Heart right ventricle (tissue), 16 donors: ENCODE results near the gene LINGO3. TPM values are rescaled to one million over a fixed set of nuclear protein-coding genes. Genes with fewer than 3 reads are reported as not detected.

Experiments used
- ATAC-seq, 8 donors: fragments of 200-7000 bp; cut with Tn5 transposase; one replicate each; pipeline ENCODE4 v1.9.1; 2020; ENCODE audit warnings: mild to moderate bottlenecking in 8 of 8, moderate library complexity in 8 of 8, moderate number of reproducible peaks in 1 of 8
- DNase-seq, 2 donors: peaks; one replicate each; pipeline ENCODE4 v3.0.0-alpha.2; 2020
- H3K27ac ChIP-seq, 10 donors: fragments of 200-600 bp; sonication (generic) in 2 of 10; one replicate each; pipeline versions ENCODE4 v1.5.0 to v1.8.0; 2020 to 2022; ENCODE audit warnings: mild to moderate bottlenecking in 3 of 10
- H3K27me3 ChIP-seq, 7 donors: fragments of 200-600 bp; one replicate each; pipeline ENCODE4 v1.8.0; 2021 to 2022; ENCODE audit warnings: mild to moderate bottlenecking in 2 of 7
- H3K36me3 ChIP-seq, 9 donors: fragments of 200-600 bp; sonication (generic) in 1 of 9; one replicate each; pipeline versions ENCODE4 v1.5.0 to v1.8.0; 2020 to 2022; ENCODE audit warnings: mild to moderate bottlenecking in 2 of 9
- H3K4me1 ChIP-seq, 9 donors: fragments of 200-600 bp; sonication (generic) in 1 of 9; one replicate each; pipeline versions ENCODE4 v1.5.0 to v1.8.0; 2020 to 2022; ENCODE audit warnings: mild to moderate bottlenecking in 4 of 9
- H3K4me3 ChIP-seq, 10 donors: fragments of 200-600 bp; sonication (generic) in 2 of 10; one replicate each; pipeline versions ENCODE4 v1.5.0 to v1.8.0; 2020 to 2022; ENCODE audit warnings: mild to moderate bottlenecking in 7 of 10, moderate library complexity in 2 of 10
- H3K9me3 ChIP-seq, 11 donors: fragments of 200-600 bp in 10 of 11; sonication (generic) in 2 of 11; one replicate each; pipeline versions ENCODE4 v1.5.0 to v1.8.0; 2013 to 2022; ENCODE audit warnings: mild to moderate bottlenecking in 2 of 11, control low read depth in 1 of 11, moderate library complexity in 1 of 11
- CTCF ChIP-seq, 9 donors: fragments of 200-600 bp; sonication (generic) in 2 of 9; IDR thresholded peaks; one replicate each; pipeline versions ENCODE4 v1.5.0 to v1.8.0; 2021 to 2022; ENCODE audit warnings: antibody characterized with exemption in 9 of 9, mild to moderate bottlenecking in 5 of 9, moderate library complexity in 1 of 9
- WGBS, 2 donors: extraction: QIAGEN DNeasy Blood & Tissue Kit; methylation state at CpG; one replicate each; pipeline ENCODE4 v1.1.7; 2013; ENCODE audit warnings: inconsistent platforms in 1 of 2; 5-methylcytosine and 5-hydroxymethylcytosine counted together
- intact Hi-C, 10 donors: fragments of 100-400 bp; cut with DNase I; formaldehyde crosslinking; loops; one replicate each; pipeline versions ENCODE4 v1.11.1 to v1.14.2; 2022
- polyA plus RNA-seq, 2 donors: library from polyadenylated mRNA; stranded (reverse); fragments of 200-250 nt; gene quantifications; one replicate each; pipeline ENCODE4 v1.2.3, GENCODE V29; 2013
- total RNA-seq, 10 donors: library from RNA; stranded (reverse); fragmentation: NEBNext Ultra II Directional in 3 of 10; extraction: Animal tissue kit (Norgen Biotek cat#: 25700) in 3 of 10; gene quantifications; one replicate each; pipeline versions ENCODE4 v1.2.1 to v1.2.4, GENCODE V29; 2021 to 2023
- donor health status: Arrhythmogenic right ventricular cardiomyopathy.
- donor health status: ischemic (EF 13 %, LVEDD 7.1; RV severe dilation, severe dysfunction).
- donor health status: healthy with polysubstance abuse.
- donor health status: DM: no; HTN: yes; CAD: no.
- donor health status: DM: no; HTN: no; CAD: no.
- donor health status: ischemic (EF 25% LVEDD 6.9; RV normal size, moderate dysfunction).
- donor health status: ischemic (EF 25% LVEDD 5.7; RV mildly dilated, moderate dysfunction).
- donor health status: healthy.
- donor health status: DM: yes; HTN: yes; CAD: no.
- donor health status: Ischemic cardiomyopathy.
- donor health status: ischemic (EF 35%, LVEDD 5.7; RV mildly dilated, moderate dysfunction).
- donor health status: nonischemic (EF 11% LVEDD 7.7; RV severe dilation, severe dysfunction).
- donor health status: DM: yes; HTN: yes; CAD: no.
- donor health status: PGD.
- donor health status: ischemic (EF 29% LVEDD 5.4; RV normal size, mild dysfunction).
- donor health status: nonischemic (EF 23%, LVEDD 6.1; RV moderate dilation, normal function).

The LINGO3 gene
- total and polyA plus RNA-seq, 12 donors: not detected

- H3K27me3 ChIP-seq: no peaks in the 10 kb centered on the region
- no peaks in the 10 kb centered on the region for H3K9me3 ChIP-seq
- WGBS, 2 donors: 50 to 58% methylated on average over 18 of the region's 18 CpGs
- ATAC-seq (peak in 5 of 8 donors; percentile 19 to 40 (median 35)), DNase-seq (peak; percentile 86 to 88)
- peaks cover 3 to 54% (median 16%) of the 10 kb centered on the region in 9 donors for H3K4me1 ChIP-seq
- peaks cover 0 to 5% (median 0%) of the 10 kb centered on the region in 9 donors for H3K36me3 ChIP-seq
- H3K27ac ChIP-seq: peak overlapping the region in 6 of 10 donors; percentile 19 to 77 (median 34)
- intact Hi-C loops: no loop called here
- H3K4me3 ChIP-seq: peak overlapping the region in 3 of 10 donors; percentile 4 to 26 (median 11)
- no peak for TF ChIP-seq CTCF (IDR thresholded peaks at IDR 0.05)
These were observed 41.6 kb downstream of the LINGO3 start for GRCh38 chr19:2266183-2266993.

DNA sequence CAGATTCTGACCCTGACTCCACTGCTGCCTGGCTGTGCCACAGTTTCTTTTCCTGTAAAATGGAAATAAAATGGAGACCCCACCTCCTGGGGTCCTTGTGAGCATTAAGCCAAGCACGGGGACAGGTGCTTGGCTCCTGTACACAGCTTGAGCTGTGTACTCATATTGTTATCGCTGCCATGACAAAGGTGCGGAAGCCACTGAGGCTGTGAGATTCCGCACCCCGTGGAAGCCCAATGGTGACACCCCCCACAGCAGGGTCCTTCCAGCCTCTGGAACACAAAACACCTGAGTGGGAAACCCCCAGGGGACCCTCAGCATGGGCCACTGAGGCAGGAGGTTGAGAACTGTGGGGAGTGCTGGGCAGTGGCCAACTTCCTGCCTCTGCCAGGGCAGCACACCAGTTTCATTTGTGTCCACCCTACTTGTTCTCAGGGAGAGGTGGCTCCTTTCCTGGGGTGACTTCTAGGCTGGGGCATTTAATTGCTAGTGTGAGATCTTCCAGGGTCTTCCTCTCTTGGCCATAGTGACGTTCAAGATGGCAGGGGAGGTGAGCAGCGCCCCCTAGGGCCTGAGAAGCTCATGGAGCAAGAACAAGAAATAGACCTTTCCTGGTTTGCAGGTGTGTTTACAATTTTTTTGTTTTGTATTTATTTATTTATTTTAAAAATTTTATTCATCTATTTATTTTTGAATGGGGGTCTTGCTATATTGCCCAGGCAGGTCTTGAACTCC lies 46.3 kb downstream of the LINGO3 start:
- Histone ChIP-seq H3K27ac (no peak overlapping the region), H3K9me3 (no peaks in the 10 kb centered on the region), H3K4me1 (peaks cover 0 to 27% (median 4%) of the 10 kb centered on the region in 9 donors), H3K36me3 (no peaks in the 10 kb centered on the region), H3K4me3 (no peak overlapping the region), H3K27me3 (no peaks in the 10 kb centered on the region)
- intact Hi-C loops: no loop called here
- ATAC-seq (no peak), DNase-seq (no peak)
- TF ChIP-seq CTCF (IDR thresholded peaks at IDR 0.05): peak; percentile 8 to 74 (median 57)
- WGBS, 2 donors: 67 to 69% methylated on average over 7 of the region's 7 CpGs

DNA sequence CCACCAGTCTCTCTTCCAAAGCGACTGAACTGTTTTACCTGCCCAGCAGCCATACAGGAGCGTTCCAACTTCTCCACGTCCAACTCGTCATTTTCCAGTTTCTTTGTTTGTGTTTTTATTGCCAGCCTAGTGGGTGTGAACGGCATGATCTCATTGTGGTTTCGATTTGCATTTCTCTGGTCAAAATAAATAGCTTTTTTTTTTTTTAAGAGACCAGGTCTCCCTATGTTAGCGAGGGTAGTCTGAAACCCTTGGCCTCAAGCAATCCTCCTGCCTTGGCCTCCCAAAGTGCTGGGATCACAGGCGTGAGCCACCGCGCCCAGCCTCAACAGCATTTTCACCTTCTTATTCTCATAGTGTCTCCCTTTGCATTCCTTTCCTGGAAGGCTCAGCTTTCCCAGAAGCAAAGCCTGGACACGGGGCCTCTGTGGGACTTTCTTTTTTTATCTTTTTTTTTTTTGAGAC lies 47.6 kb downstream of the LINGO3 start:
- ATAC-seq (no peak), DNase-seq (no peak)
- no peak overlapping the region for H3K4me3 ChIP-seq
- H3K27ac ChIP-seq: peak overlapping the region in 1 of 10 donors; percentile 42
- 73 to 78% methylated on average over 11 of the region's 11 CpGs for WGBS, 2 donors
- TF ChIP-seq CTCF (IDR thresholded peaks at IDR 0.05): no peak
- H3K36me3 ChIP-seq: no peaks in the 10 kb centered on the region
- intact Hi-C loops: no loop called here
- H3K9me3 ChIP-seq: no peaks in the 10 kb centered on the region
- H3K27me3 ChIP-seq: no peaks in the 10 kb centered on the region
- peaks cover 0 to 17% (median 0%) of the 10 kb centered on the region in 9 donors for H3K4me1 ChIP-seq

GRCh38 chr19:2259336-2259735 lies 48.6 kb downstream of the LINGO3 start:
- ATAC-seq (no peak), DNase-seq (no peak)
- 87 to 93% methylated on average over 5 of the region's 5 CpGs for WGBS, 2 donors
- H3K27me3 ChIP-seq: peaks cover 0 to 3% (median under 1%) of the 10 kb centered on the region in 7 donors
- intact Hi-C loops: no loop called here
- TF ChIP-seq CTCF (IDR thresholded peaks at IDR 0.05): no peak
- H3K27ac ChIP-seq: no peak overlapping the region
- peaks cover 0 to 8% (median 0%) of the 10 kb centered on the region in 9 donors for H3K4me1 ChIP-seq
- H3K4me3 ChIP-seq: no peak overlapping the region
- H3K36me3 ChIP-seq: no peaks in the 10 kb centered on the region
- H3K9me3 ChIP-seq: no peaks in the 10 kb centered on the region
